Spleen (tissue), 11 donors: ENCODE results near the gene DNALI1. TPM values are rescaled to one million over a fixed set of nuclear protein-coding genes. Genes with fewer than 3 reads are reported as not detected.
"Not testable (repeated sequence)": the region's sequence is repeated elsewhere in the genome, so short reads cannot be mapped to it uniquely, and the experiment has no call there.

Source experiments
- DNase-seq: peaks from one replicate; pipeline ENCODE4 v3.0.0-alpha.2; 2020
- H3K27ac ChIP-seq, 8 donors: fragments of 200-600 bp; sonication (generic) in 7 of 8; 1 replicate in 4 of 8; 2 replicates in 4 of 8; pipeline versions ENCODE4 v1.5.0 to v1.8.0; 2016 to 2021; ENCODE audit warnings: inconsistent platforms in 4 of 8, mild to moderate bottlenecking in 4 of 8, moderate library complexity in 1 of 8
- H3K27me3 ChIP-seq, 7 donors: fragments of 200-600 bp; sonication (generic) in 6 of 7; replicated peaks in 1 of 7; 1 replicate in 4 of 7; 2 replicates in 3 of 7; pipeline versions ENCODE4 v1.5.0 to v1.8.0; 2016 to 2021; ENCODE audit warnings: inconsistent platforms in 3 of 7, mild to moderate bottlenecking in 1 of 7
- H3K36me3 ChIP-seq, 6 donors: fragments of 200-600 bp; sonication (generic) in 5 of 6; 1 replicate in 4 of 6; 2 replicates in 2 of 6; pipeline versions ENCODE4 v1.5.0 to v1.8.0; 2016 to 2021; ENCODE audit warnings: inconsistent platforms in 2 of 6
- H3K4me1 ChIP-seq, 6 donors: fragments of 200-600 bp; sonication (generic) in 5 of 6; 1 replicate in 3 of 6; 2 replicates in 3 of 6; pipeline versions ENCODE4 v1.5.0 to v1.8.0; 2016 to 2021; ENCODE audit warnings: inconsistent platforms in 3 of 6
- H3K4me3 ChIP-seq, 8 donors: fragments of 200-600 bp; sonication (generic) in 7 of 8; 1 replicate in 4 of 8; 2 replicates in 4 of 8; pipeline versions ENCODE4 v1.5.0 to v1.8.0; 2016 to 2021; ENCODE audit warnings: inconsistent platforms in 4 of 8, mild to moderate bottlenecking in 4 of 8, moderate library complexity in 2 of 8
- H3K9me3 ChIP-seq, 8 donors: fragments of 200-600 bp; sonication (generic) in 7 of 8; 1 replicate in 4 of 8; 2 replicates in 4 of 8; pipeline versions ENCODE4 v1.5.0 to v1.8.0; 2016 to 2021; ENCODE audit warnings: inconsistent platforms in 4 of 8
- CTCF ChIP-seq, 11 experiments: fragments of 200-600 bp in 7 of 11; fragments of 450-650 bp in 4 of 11; sonication (generic) in 4 of 11; IDR thresholded peaks in 8 of 11; conservative IDR thresholded peaks in 3 of 11; 1 replicate in 7 of 11; 2 replicates in 4 of 11; pipeline versions ENCODE4 v1.4.0 to v1.8.0; 2016 to 2021; ENCODE audit warnings: antibody characterized with exemption in 11 of 11, inconsistent platforms in 4 of 11, mild to moderate bottlenecking in 1 of 11
- POLR2A ChIP-seq, 3 donors: fragments of 450-650 bp; IDR thresholded peaks; one replicate each; pipeline ENCODE4 v1.5.1; 2017; ENCODE audit warnings: antibody characterized with exemption in 3 of 3, mild to moderate bottlenecking in 1 of 3
- POLR2AphosphoS5 ChIP-seq, 3 donors: sonication (generic); formaldehyde crosslinking; IDR thresholded peaks; one replicate each; pipeline ENCODE4 v1.5.1; 2017; ENCODE audit warnings: antibody characterized with exemption in 3 of 3
- WGBS, 5 donors: extraction: QIAGEN DNeasy Blood & Tissue Kit in 3 of 5; methylation state at CpG; one replicate each; pipeline versions ENCODE4 v1.1.5 to v1.1.7; 2013 to 2018; 5-methylcytosine and 5-hydroxymethylcytosine counted together
- intact Hi-C: fragments of 100-400 bp; cut with DNase I; formaldehyde crosslinking; loops from one replicate; pipeline ENCODE4 v1.15.0; 2023; ENCODE audit warnings: low total_unique reads
- polyA plus RNA-seq, 3 donors: library from polyadenylated mRNA; stranded (reverse); fragments of 200-250 nt; gene quantifications; one replicate each; pipeline ENCODE4 v1.2.1, GENCODE V29; 2013
- total RNA-seq, 7 donors: library from RNA; depleted of rRNA in 3 of 7; stranded (reverse); fragments of >200 nt in 3 of 7; fragmentation: NEBNext Ultra II Directional in 4 of 7; extraction: Animal tissue kit (Norgen Biotek cat#: 25700) in 4 of 7; gene quantifications; one replicate each; pipeline versions ENCODE4 v1.1.0 to v1.2.1, GENCODE V29; 2016 to 2021
- donor health status: healthy with polysubstance abuse.
- donor health status: DM: no; HTN: no; CAD: no; lungs with moderate emphysema.
- donor health status: DM: no; HTN: no; CAD: no.
- donor health status: Bipolar disorder and iron deficiency.
- donor health status: healthy.
- donor health status: DM: no; HTN: no; CAD: no.
- donor health status: DM: yes; HTN: yes; CAD: no.

The DNALI1 gene
- total and polyA plus RNA-seq, 10 donors: 0.98 to 2.6 (median 1.7) TPM

- no peak for DNase-seq
- no peaks in the 10 kb centered on the region for H3K27me3 ChIP-seq
- intact Hi-C loops: no loop called here
- H3K9me3 ChIP-seq: no peaks in the 10 kb centered on the region
- no peaks in the 10 kb centered on the region for H3K4me1 ChIP-seq
- no peak overlapping the region for H3K27ac ChIP-seq
- WGBS, 5 donors: 81 to 93% (median 89%) methylated on average over 3 of the region's 3 CpGs
- peaks cover 15 to 100% (median 93%) of the 10 kb centered on the region in 6 donors for H3K36me3 ChIP-seq
- no peak for TF ChIP-seq POLR2AphosphoS5 (IDR thresholded peaks at IDR 0.05)
- no peak for TF ChIP-seq POLR2A (IDR thresholded peaks at IDR 0.05)
- no peak for TF ChIP-seq CTCF (IDR thresholded peaks at IDR 0.05 in 8 of 11, conservative IDR thresholded peaks at IDR 0.05 in 3 of 11)
- H3K4me3 ChIP-seq: no peak overlapping the region
Observed at GRCh38 chr1:37570528-37571334, 14.0 kb downstream of the DNALI1 start.

GRCh38 chr1:37574834-37575480 lies 18.2 kb downstream of the DNALI1 start:
- H3K4me1 ChIP-seq: no peaks in the 10 kb centered on the region
- H3K9me3 ChIP-seq: no peaks in the 10 kb centered on the region
- no peak for DNase-seq
- intact Hi-C loops: no loop called here
- H3K27me3 ChIP-seq: no peaks in the 10 kb centered on the region
- no peak overlapping the region for H3K27ac ChIP-seq
- H3K36me3 ChIP-seq: peaks cover 12 to 100% (median 95%) of the 10 kb centered on the region in 6 donors
- 64 to 75% (median 70%) methylated on average over 7 of the region's 7 CpGs for WGBS, 5 donors
- no peak overlapping the region for H3K4me3 ChIP-seq
- TF ChIP-seq POLR2A (IDR thresholded peaks at IDR 0.05): no peak
- TF ChIP-seq POLR2AphosphoS5 (IDR thresholded peaks at IDR 0.05): no peak
- no peak for TF ChIP-seq CTCF (IDR thresholded peaks at IDR 0.05 in 8 of 11, conservative IDR thresholded peaks at IDR 0.05 in 3 of 11)

- H3K36me3 ChIP-seq: peaks cover 12 to 100% (median 99%) of the 10 kb centered on the region in 6 donors
- H3K4me1 ChIP-seq: no peaks in the 10 kb centered on the region
- no peak overlapping the region for H3K27ac ChIP-seq
- H3K4me3 ChIP-seq: no peak overlapping the region
- 81 to 93% (median 87%) methylated on average over 5 of the region's 5 CpGs for WGBS, 5 donors
- H3K9me3 ChIP-seq: no peaks in the 10 kb centered on the region
- intact Hi-C loops: no loop called here
- TF ChIP-seq CTCF (IDR thresholded peaks at IDR 0.05 in 8 of 11, conservative IDR thresholded peaks at IDR 0.05 in 3 of 11) (no peak), POLR2A (IDR thresholded peaks at IDR 0.05) (no peak), POLR2AphosphoS5 (IDR thresholded peaks at IDR 0.05) (no peak)
- H3K27me3 ChIP-seq: no peaks in the 10 kb centered on the region
- DNase-seq: no peak
Observed at GRCh38 chr1:37575692-37576091, 19.0 kb downstream of the DNALI1 start.

- peaks cover 3 to 100% (median 89%) of the 10 kb centered on the region in 6 donors for H3K36me3 ChIP-seq
- 85 to 96% (median 91%) methylated on average over 4 of the region's 4 CpGs for WGBS, 5 donors
- not testable (repeated sequence) for DNase-seq
Observed at GRCh38 chr1:37584544-37584943, 27.8 kb downstream of the DNALI1 start.

More at GRCh38 chr1:37584544-37584943, 27.8 kb downstream of the DNALI1 start:
- H3K4me1 ChIP-seq, intact Hi-C loops, H3K4me3 ChIP-seq, H3K27me3 ChIP-seq, H3K9me3 ChIP-seq, H3K27ac ChIP-seq: not testable (repeated sequence)
